Mesenchymal stem cell (in vitro differentiated cells and primary cell): ENCODE results near the gene C16orf92. TPM values are rescaled to one million over a fixed set of nuclear protein-coding genes. Genes with fewer than 3 reads are reported as not detected.

ENCODE experiments used
- DNase-seq: peaks from one replicate; pipeline ENCODE4 v3.0.0-alpha.2; 2013
- H2AFZ ChIP-seq: one replicate; pipeline ENCODE4 v1.6.1; 2013; ENCODE audit warnings: low read depth, mild to moderate bottlenecking, control low read depth, inconsistent platforms, low read length, moderate library complexity
- H2AK5ac ChIP-seq: 2 replicates; pipeline ENCODE4 v1.6.1; 2013; ENCODE audit warnings: low read length, moderate library complexity, mild to moderate bottlenecking, inconsistent platforms; ENCODE audit not compliant: severe bottlenecking
- H2BK120ac ChIP-seq: one replicate; pipeline ENCODE4 v1.6.1; 2013; ENCODE audit warnings: low read depth, mild to moderate bottlenecking, inconsistent platforms, low read length, moderate library complexity
- H2BK12ac ChIP-seq, 2 experiments: one replicate each; pipeline ENCODE4 v1.6.1; 2013; ENCODE audit warnings: inconsistent platforms in 2 of 2, low read length in 2 of 2, mild to moderate bottlenecking in 2 of 2, moderate library complexity in 2 of 2, control low read depth in 1 of 2
- H2BK15ac ChIP-seq: one replicate; pipeline ENCODE4 v1.6.1; 2013; ENCODE audit warnings: mild to moderate bottlenecking, low read depth, inconsistent platforms; ENCODE audit not compliant: poor library complexity, severe bottlenecking
- H2BK5ac ChIP-seq: 2 replicates; pipeline ENCODE4 v1.6.1; 2013; ENCODE audit warnings: low read depth, mild to moderate bottlenecking, low read length, control low read depth, inconsistent platforms; ENCODE audit not compliant: poor library complexity, severe bottlenecking
- H3K14ac ChIP-seq, 2 experiments: one replicate each; pipeline ENCODE4 v1.6.1; 2013; ENCODE audit warnings: inconsistent platforms in 2 of 2, low read length in 2 of 2, control low read depth in 1 of 2, mild to moderate bottlenecking in 1 of 2, moderate library complexity in 1 of 2
- H3K18ac ChIP-seq, 2 experiments: one replicate each; pipeline ENCODE4 v1.6.1; 2013; ENCODE audit warnings: inconsistent platforms in 2 of 2, low read length in 2 of 2, control low read depth in 1 of 2, low read depth in 1 of 2, mild to moderate bottlenecking in 1 of 2
- H3K23ac ChIP-seq, 2 experiments: one replicate each; pipeline ENCODE4 v1.6.1; 2013; ENCODE audit warnings: inconsistent platforms in 2 of 2, low read length in 2 of 2, mild to moderate bottlenecking in 2 of 2, moderate library complexity in 2 of 2, control low read depth in 1 of 2
- H3K27ac ChIP-seq: 2 replicates; pipeline ENCODE4 v1.5.1; 2013; ENCODE audit warnings: mild to moderate bottlenecking, moderate library complexity, low read length, control low read depth, inconsistent platforms; ENCODE audit not compliant: poor library complexity, severe bottlenecking
- H3K27me3 ChIP-seq, 2 experiments: 2 replicates each; pipeline versions ENCODE4 v1.6.1 to v1.7.0; 2013; ENCODE audit warnings: low read length in 2 of 2, mild to moderate bottlenecking in 2 of 2, moderate library complexity in 2 of 2, control low read depth in 1 of 2, inconsistent platforms in 1 of 2; ENCODE audit not compliant: control insufficient read depth in 1 of 2, insufficient read depth in 1 of 2
- H3K36me3 ChIP-seq, 2 experiments: 2 replicates each; pipeline versions ENCODE4 v1.6.1 to v1.7.0; 2013; ENCODE audit warnings: low read length in 2 of 2, control low read depth in 1 of 2, inconsistent platforms in 1 of 2, low read depth in 1 of 2, mild to moderate bottlenecking in 1 of 2; ENCODE audit not compliant: insufficient read depth in 2 of 2, control insufficient read depth in 1 of 2
- H3K4ac ChIP-seq, 2 experiments: one replicate each; pipeline ENCODE4 v1.6.1; 2013; ENCODE audit warnings: inconsistent platforms in 2 of 2, low read length in 2 of 2, mild to moderate bottlenecking in 2 of 2, moderate library complexity in 2 of 2, control low read depth in 1 of 2, low read depth in 1 of 2
- H3K4me1 ChIP-seq: 2 replicates; pipeline ENCODE4 v1.6.1; 2013; ENCODE audit warnings: low read depth, low read length, control low read depth; ENCODE audit not compliant: control insufficient read depth, insufficient read depth
- H3K4me2 ChIP-seq: 2 replicates; pipeline ENCODE4 v1.6.1; 2013; ENCODE audit warnings: low read length, mild to moderate bottlenecking, inconsistent platforms; ENCODE audit not compliant: poor library complexity, severe bottlenecking
- H3K4me3 ChIP-seq, 2 experiments: 2 replicates each; pipeline versions ENCODE4 v1.5.1 to v1.7.0; 2013; ENCODE audit warnings: low read length in 2 of 2, mild to moderate bottlenecking in 2 of 2, control low read depth in 1 of 2, low read depth in 1 of 2; ENCODE audit not compliant: insufficient read depth in 1 of 2
- H3K79me1 ChIP-seq: replicated peaks from 2 replicates; pipeline ENCODE4 v1.6.1; 2013; ENCODE audit warnings: mild to moderate bottlenecking, control low read depth, low read length, inconsistent platforms; ENCODE audit not compliant: poor library complexity, severe bottlenecking
- H3K9ac ChIP-seq: 2 replicates; pipeline ENCODE4 v1.7.0; 2013; ENCODE audit warnings: mild to moderate bottlenecking, low read length, moderate library complexity
- H3K9me3 ChIP-seq: 2 replicates; pipeline ENCODE4 v1.7.0; 2013; ENCODE audit warnings: mild to moderate bottlenecking, low read length; ENCODE audit not compliant: control insufficient read depth
- H4K8ac ChIP-seq: one replicate; pipeline ENCODE4 v1.6.1; 2013; ENCODE audit warnings: inconsistent platforms, mild to moderate bottlenecking, low read length, moderate library complexity
- H4K91ac ChIP-seq: one replicate; pipeline ENCODE4 v1.6.1; 2013; ENCODE audit warnings: mild to moderate bottlenecking, low read length, inconsistent platforms
- WGBS: methylation state at CpG from one replicate; pipeline ENCODE4 v1.1.7; 2013; ENCODE audit warnings: mixed read lengths; 5-methylcytosine and 5-hydroxymethylcytosine counted together
- polyA plus RNA-seq, 2 experiments: library from polyadenylated mRNA; stranded (reverse); fragments of 200-250 nt; gene quantifications; one replicate each; pipeline ENCODE4 v1.2.3, GENCODE V29; 2013

C16orf92 gene
- polyA plus RNA-seq (2013, experiment 1 of 2): not detected
- not detected for polyA plus RNA-seq (2013, experiment 2 of 2)

GRCh38 chr16:30022887-30023286 lies at the start of gene C16orf92:
TSS of gene C16orf92 (plus strand) at chr16:30023198. CDS start at chr16:30023341, 143 bp downstream.
- no peak within 1 kb of the TSS for H3K4ac ChIP-seq
- no peaks in the 10 kb centered on the region for H3K79me1 ChIP-seq
- H3K18ac ChIP-seq: no peak within 1 kb of the TSS
- no peak within 1 kb of the TSS for H4K91ac ChIP-seq
- H3K23ac ChIP-seq: no peak within 1 kb of the TSS
- H2BK12ac ChIP-seq: no peak within 1 kb of the TSS
- no peak within 1 kb of the TSS for H2AFZ ChIP-seq
- no peak within 1 kb of the TSS for H2BK15ac ChIP-seq
- no peak for DNase-seq
- H4K8ac ChIP-seq: no peak within 1 kb of the TSS
- H3K27ac ChIP-seq: no peak within 1 kb of the TSS
- H2BK5ac ChIP-seq: no peak within 1 kb of the TSS
- H2BK120ac ChIP-seq: no peak within 1 kb of the TSS
- H3K4me1 ChIP-seq: peaks cover 13% of the 10 kb centered on the region
- H3K14ac ChIP-seq: no peak within 1 kb of the TSS
- H3K4me3 ChIP-seq: no peak within 1 kb of the TSS
- H3K27me3 ChIP-seq: peaks cover 32 to 68% of the 10 kb centered on the region in 2 experiments
- WGBS: 88% methylated on average over 3 of the region's 6 CpGs
- H3K9ac ChIP-seq: no peak within 1 kb of the TSS
- H3K9me3 ChIP-seq: no peaks in the 10 kb centered on the region
- no peak within 1 kb of the TSS for H3K4me2 ChIP-seq
- no peak within 1 kb of the TSS for H2AK5ac ChIP-seq
- H3K36me3 ChIP-seq: no peaks in the 10 kb centered on the region

- Histone ChIP-seq H3K18ac (peak within 1 kb of the TSS; percentile 85 to 93), H3K79me1 (peaks cover 15% of the 10 kb centered on the region), H3K14ac (peak within 1 kb of the TSS in 1 of 2 experiments; percentile 94), H3K36me3 (peaks cover 38 to 46% of the 10 kb centered on the region in 2 experiments), H4K8ac (peak within 1 kb of the TSS; percentile 95), H2BK12ac (peak within 1 kb of the TSS in 1 of 2 experiments; percentile 61), H3K27ac (peak within 1 kb of the TSS; percentile 84), H3K9ac (peak within 1 kb of the TSS; percentile 97), H2BK120ac (peak within 1 kb of the TSS; percentile 90), H2AFZ (peak within 1 kb of the TSS; percentile 65), H3K4me2 (peak within 1 kb of the TSS; percentile 80), H3K4me1 (peaks cover 18% of the 10 kb centered on the region), H4K91ac (peak within 1 kb of the TSS; percentile 77), H2BK15ac (no peak within 1 kb of the TSS), H3K23ac (peak within 1 kb of the TSS; percentile 57 to 84), H3K27me3 (no peaks in the 10 kb centered on the region), H3K9me3 (no peaks in the 10 kb centered on the region), H3K4ac (peak within 1 kb of the TSS; percentile 64 to 73), H2AK5ac (peak within 1 kb of the TSS; percentile 21), H2BK5ac (peak within 1 kb of the TSS; percentile 36), H3K4me3 (peak within 1 kb of the TSS; percentile 78 to 98)
- 2% methylated on average over 68 of the region's 75 CpGs for WGBS
- DNase-seq: peak; percentile 99
Observed at GRCh38 chr16:29973384-29974246, 49.4 kb upstream of the C16orf92 start, which contains the start of gene TAOK2. TSS of gene TAOK2 (plus strand) at chr16:29973868. CDS start at chr16:29977773, 3,905 bp downstream.

- peak overlapping the region; percentile 57 to 84 for H3K23ac ChIP-seq
- no peaks in the 10 kb centered on the region for H3K27me3 ChIP-seq
- peak overlapping the region; percentile 84 for H3K27ac ChIP-seq
- H3K9me3 ChIP-seq: no peaks in the 10 kb centered on the region
- peak overlapping the region; percentile 85 to 93 for H3K18ac ChIP-seq
- peak overlapping the region; percentile 78 to 98 for H3K4me3 ChIP-seq
- H2AFZ ChIP-seq: no peak overlapping the region
- no peak overlapping the region for H2BK120ac ChIP-seq
- H2BK15ac ChIP-seq: peak overlapping the region; percentile 16
- peaks cover 42 to 49% of the 10 kb centered on the region in 2 experiments for H3K36me3 ChIP-seq
- peak overlapping the region; percentile 97 for H3K9ac ChIP-seq
- H3K4ac ChIP-seq: peak overlapping the region; percentile 64 to 73
- peaks cover 22% of the 10 kb centered on the region for H3K79me1 ChIP-seq
- peak overlapping the region in 1 of 2 experiments; percentile 94 for H3K14ac ChIP-seq
- H3K4me1 ChIP-seq: peaks cover 18% of the 10 kb centered on the region
- peak overlapping the region; percentile 80 for H3K4me2 ChIP-seq
- H4K8ac ChIP-seq: no peak overlapping the region
- no peak overlapping the region for H4K91ac ChIP-seq
- peak overlapping the region in 1 of 2 experiments; percentile 61 for H2BK12ac ChIP-seq
- peak overlapping the region; percentile 36 for H2BK5ac ChIP-seq
- peak overlapping the region; percentile 43 for H2AK5ac ChIP-seq
- DNase-seq: peak; percentile 27
- 5% methylated on average over 28 of the region's 31 CpGs for WGBS
Observed at GRCh38 chr16:29974291-29975133, 48.5 kb upstream of the C16orf92 start.
